GM12801 (cell line): ENCODE measurements around the gene DCTPP1.

Experiments
- TF ChIP-seq, protein P1 (sequence below): IDR thresholded peaks from one replicate; pipeline ENCODE4 v1.5.1; 2011; ENCODE audit warnings: control low read depth; ENCODE audit not compliant: insufficient read length; ENCODE audit errors: extremely low read depth

DCTPP1 gene

GRCh38 chr16:30380072-30380802, 49.6 kb downstream of the DCTPP1 start:
- TF ChIP-seq, protein P1, sequence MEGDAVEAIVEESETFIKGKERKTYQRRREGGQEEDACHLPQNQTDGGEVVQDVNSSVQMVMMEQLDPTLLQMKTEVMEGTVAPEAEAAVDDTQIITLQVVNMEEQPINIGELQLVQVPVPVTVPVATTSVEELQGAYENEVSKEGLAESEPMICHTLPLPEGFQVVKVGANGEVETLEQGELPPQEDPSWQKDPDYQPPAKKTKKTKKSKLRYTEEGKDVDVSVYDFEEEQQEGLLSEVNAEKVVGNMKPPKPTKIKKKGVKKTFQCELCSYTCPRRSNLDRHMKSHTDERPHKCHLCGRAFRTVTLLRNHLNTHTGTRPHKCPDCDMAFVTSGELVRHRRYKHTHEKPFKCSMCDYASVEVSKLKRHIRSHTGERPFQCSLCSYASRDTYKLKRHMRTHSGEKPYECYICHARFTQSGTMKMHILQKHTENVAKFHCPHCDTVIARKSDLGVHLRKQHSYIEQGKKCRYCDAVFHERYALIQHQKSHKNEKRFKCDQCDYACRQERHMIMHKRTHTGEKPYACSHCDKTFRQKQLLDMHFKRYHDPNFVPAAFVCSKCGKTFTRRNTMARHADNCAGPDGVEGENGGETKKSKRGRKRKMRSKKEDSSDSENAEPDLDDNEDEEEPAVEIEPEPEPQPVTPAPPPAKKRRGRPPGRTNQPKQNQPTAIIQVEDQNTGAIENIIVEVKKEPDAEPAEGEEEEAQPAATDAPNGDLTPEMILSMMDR, result no peak

DNA sequence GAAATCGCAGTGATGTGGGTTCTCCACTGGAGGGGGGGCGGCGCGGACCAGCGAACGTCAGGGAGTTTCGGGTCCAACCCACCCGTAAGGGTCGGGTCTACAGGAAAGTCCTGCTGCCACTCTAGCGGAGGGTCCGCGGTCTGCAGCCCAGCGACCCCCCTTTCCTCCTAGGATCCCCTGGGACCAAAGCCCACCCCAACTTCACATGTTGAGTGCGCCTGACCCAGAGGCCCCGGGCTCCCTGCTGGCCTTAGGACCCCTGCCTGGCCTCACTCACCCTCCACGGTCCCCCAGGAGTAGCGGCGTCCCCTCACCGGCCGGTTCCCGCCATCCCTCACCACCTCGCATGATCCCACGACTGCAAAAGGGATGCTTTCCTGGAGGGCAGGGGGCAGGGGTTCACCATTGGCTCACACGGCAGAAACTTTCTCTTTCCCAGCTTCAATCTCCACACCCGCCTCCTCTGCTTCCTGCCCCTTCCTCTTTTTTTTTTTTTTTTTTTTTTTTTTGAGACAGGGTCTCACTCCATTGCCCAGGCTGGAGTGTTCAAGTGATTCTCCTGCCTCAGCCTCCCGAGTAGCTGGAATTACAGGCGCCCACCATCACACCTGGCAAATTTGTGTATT, 50.6 kb downstream of the DCTPP1 start:
- TF ChIP-seq, protein P1, result no peak

DNA sequence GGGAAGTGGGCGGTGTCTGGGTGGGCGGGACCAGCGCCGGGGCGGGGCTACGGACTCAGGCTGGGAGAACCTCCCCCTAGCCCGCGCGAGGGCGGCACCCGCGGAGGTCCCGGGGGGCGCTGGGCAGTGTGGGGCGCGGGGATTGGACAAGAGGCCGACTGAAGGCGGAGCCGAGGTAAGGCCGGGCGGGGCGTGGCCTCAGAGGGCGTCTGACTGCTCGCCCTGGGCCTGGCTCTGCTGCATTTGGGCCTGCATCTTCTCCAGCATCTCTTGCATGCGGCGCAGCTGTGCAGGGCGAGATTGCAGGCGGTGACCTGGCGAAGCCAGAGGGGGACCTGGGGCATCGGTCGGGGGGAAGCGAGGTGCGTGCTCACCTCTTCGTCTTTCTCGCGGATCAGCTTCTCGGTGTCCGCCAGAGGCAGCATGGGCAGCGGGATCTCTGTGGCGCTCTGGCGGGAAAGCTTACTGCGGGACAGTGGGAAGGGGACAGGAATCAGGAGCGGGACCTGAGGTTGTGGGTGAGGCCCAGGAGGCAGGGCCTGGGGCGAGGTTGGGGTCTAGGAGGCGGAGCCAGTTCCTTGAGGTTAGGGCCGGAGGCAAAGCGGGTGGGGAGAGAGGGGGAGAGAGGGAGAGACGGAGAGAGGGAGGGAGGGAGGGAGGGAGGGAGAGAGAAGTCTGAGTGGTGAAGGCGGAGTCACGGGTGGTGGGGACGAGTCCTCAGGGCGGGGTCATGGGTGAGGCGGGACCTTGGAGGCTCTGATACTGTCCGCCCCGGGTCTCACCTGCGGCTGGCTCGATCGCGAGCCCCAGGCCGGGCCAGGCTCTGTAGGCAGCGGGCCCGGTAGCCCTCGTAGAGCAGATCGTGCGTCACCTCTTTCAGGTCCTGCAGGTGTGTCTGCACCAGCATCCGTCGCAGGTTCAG, 51.3 kb downstream of the DCTPP1 start:
- TF ChIP-seq, protein P1, result no peak

DNA sequence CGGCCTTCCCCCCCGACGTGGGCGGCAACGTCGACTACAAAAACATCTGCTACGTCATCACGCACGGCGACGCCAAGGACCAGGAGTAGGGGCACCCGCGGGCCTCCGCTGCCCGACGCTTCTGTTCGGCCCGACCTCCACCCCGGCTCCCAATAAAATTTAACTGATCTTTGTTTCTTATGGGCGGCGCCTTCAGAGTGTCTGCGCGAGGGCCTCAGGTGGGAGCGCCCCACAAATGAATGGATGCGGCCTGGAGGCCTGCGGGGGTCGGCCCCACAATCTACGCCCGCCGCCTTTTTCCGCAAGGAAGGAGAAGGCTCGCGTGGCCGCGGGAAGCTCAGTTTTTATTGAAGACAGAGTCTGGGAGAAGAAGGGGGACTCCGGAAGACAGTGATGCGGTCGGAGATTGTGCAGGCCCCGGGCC, 52.0 kb downstream of the DCTPP1 start:
- TF ChIP-seq, protein P1, result no peak

DNA sequence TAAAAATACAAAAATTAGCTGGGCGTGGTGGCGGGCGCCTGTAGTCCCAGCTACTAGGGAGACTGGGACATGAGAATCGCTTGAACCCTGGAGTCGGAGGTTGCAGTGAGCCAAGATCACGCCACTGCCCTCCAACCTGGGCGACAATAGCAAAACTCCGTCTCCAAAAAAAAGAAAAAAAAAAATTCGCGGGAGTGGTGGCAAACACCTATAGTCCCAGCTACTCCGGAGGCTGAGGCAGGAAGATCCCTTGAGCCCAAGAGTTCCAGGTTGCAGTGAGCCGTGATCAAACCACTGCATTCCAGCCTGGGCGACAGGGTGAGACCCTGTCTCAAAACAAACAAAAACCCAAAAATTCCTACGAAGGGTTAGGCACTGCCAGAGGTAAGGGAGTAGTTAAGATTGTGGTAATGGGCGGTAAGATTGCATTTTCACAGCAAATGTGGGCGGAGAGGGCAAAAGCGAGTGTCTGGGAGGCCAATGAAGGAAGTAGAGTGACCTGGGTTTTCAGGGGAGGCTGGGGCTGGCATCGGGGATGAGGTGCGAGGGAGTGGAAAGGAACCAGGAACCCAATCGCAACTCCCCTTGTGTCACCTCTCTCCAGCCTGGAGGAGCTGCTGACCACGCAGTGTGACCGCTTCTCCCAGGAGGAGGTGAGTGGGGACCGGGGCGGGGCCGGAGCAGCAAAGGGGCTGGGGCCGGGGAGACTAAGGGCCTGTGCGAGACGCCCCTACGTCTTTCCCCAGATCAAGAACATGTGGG, 52.6 kb downstream of the DCTPP1 start:
- TF ChIP-seq, protein P1, result no peak

GRCh38 chr16:30376461-30376902, 53.3 kb downstream of the DCTPP1 start:
- TF ChIP-seq, protein P1, result no peak
